ENCODE results near the gene COX17.

DNA sequence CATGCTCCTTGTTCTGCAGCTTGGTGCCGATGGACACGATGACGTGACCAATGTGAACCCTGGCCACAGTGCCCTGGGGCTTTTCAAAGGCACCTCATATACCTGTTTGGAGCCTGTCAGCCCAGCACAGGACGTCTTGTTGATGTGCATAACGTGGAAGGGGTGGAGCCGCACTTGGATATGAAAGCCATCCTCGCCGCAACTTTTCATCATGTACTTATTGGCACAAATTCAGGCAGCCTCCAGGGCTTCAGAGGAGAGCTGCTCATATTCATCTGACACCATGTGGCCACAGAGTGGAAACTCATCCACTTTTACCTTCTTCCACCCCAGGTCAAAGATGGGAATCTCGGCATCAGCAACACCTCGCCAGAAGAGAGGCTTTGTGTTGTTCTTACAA, 41.5 kb downstream of the COX17 start:
- TF ChIP-seq, protein P1, sequence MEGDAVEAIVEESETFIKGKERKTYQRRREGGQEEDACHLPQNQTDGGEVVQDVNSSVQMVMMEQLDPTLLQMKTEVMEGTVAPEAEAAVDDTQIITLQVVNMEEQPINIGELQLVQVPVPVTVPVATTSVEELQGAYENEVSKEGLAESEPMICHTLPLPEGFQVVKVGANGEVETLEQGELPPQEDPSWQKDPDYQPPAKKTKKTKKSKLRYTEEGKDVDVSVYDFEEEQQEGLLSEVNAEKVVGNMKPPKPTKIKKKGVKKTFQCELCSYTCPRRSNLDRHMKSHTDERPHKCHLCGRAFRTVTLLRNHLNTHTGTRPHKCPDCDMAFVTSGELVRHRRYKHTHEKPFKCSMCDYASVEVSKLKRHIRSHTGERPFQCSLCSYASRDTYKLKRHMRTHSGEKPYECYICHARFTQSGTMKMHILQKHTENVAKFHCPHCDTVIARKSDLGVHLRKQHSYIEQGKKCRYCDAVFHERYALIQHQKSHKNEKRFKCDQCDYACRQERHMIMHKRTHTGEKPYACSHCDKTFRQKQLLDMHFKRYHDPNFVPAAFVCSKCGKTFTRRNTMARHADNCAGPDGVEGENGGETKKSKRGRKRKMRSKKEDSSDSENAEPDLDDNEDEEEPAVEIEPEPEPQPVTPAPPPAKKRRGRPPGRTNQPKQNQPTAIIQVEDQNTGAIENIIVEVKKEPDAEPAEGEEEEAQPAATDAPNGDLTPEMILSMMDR (IDR thresholded peaks at IDR 0.05) = peak in 2 of 12 donors; percentile 18 to 21
- peak in 1 of 2 donors; percentile 32 for TF ChIP-seq POLR2A (IDR thresholded peaks at IDR 0.05)

All from heart left ventricle (tissue), 13 donors.